Small intestine (tissue), 7 donors: ENCODE measurements around the gene AXL. TPM values are rescaled to one million over a fixed set of nuclear protein-coding genes. Genes with fewer than 3 reads are reported as not detected.

ENCODE experiments used
- DNase-seq, 2 donors: peaks; one replicate each; pipeline versions ENCODE4 v3.0.0 to v3.0.0-alpha.2; 2013
- FAIRE-seq: peaks from 2 replicates; lab custom pipeline; 2012; peaks lifted over from hg19 to GRCh38; lab: Jason Lieb, UNC
- H3K27ac ChIP-seq, 3 donors: one replicate each; pipeline ENCODE4 v1.5.1; 2013; ENCODE audit warnings: low read length in 2 of 3, mild to moderate bottlenecking in 2 of 3, control low read depth in 1 of 3, inconsistent platforms in 1 of 3, low read depth in 1 of 3, moderate library complexity in 1 of 3
- H3K27me3 ChIP-seq, 3 donors: one replicate each; pipeline ENCODE4 v1.6.1; 2013; ENCODE audit warnings: low read length in 3 of 3, inconsistent platforms in 1 of 3; ENCODE audit not compliant: control insufficient read depth in 3 of 3, insufficient read depth in 3 of 3
- H3K36me3 ChIP-seq, 3 donors: one replicate each; pipeline ENCODE4 v1.6.1; 2013; ENCODE audit warnings: low read length in 3 of 3, inconsistent platforms in 1 of 3, low read depth in 1 of 3, mild to moderate bottlenecking in 1 of 3, moderate library complexity in 1 of 3; ENCODE audit not compliant: control insufficient read depth in 3 of 3, insufficient read depth in 2 of 3
- H3K4me1 ChIP-seq, 3 donors: one replicate each; pipeline ENCODE4 v1.6.1; 2013; ENCODE audit warnings: low read length in 2 of 3, inconsistent platforms in 1 of 3, low read depth in 1 of 3, mild to moderate bottlenecking in 1 of 3, moderate library complexity in 1 of 3; ENCODE audit not compliant: control insufficient read depth in 3 of 3, insufficient read depth in 2 of 3
- H3K4me3 ChIP-seq, 3 donors: one replicate each; pipeline ENCODE4 v1.5.1; 2013; ENCODE audit warnings: low read length in 3 of 3, control low read depth in 1 of 3, inconsistent platforms in 1 of 3, low read depth in 1 of 3, mild to moderate bottlenecking in 1 of 3, moderate library complexity in 1 of 3
- H3K9me3 ChIP-seq, 2 donors: one replicate each; pipeline ENCODE4 v1.6.1; 2013; ENCODE audit warnings: low read depth in 1 of 2, low read length in 1 of 2; ENCODE audit not compliant: control insufficient read depth in 2 of 2, insufficient read depth in 1 of 2
- WGBS, 3 donors: extraction: QIAGEN DNeasy Blood & Tissue Kit; methylation state at CpG; one replicate each; pipeline ENCODE4 v1.1.7; 2013; 5-methylcytosine and 5-hydroxymethylcytosine counted together
- polyA plus RNA-seq, 4 donors: library from polyadenylated mRNA; stranded (reverse) in 3 of 4; unstranded in 1 of 4; fragments of 200-250 nt in 3 of 4; fragments of 120-200 nt in 1 of 4; gene quantifications; one replicate each; pipeline versions ENCODE4 v1.2.1 to v1.2.3, GENCODE V29; 2013
- donor health status: healthy with polysubstance abuse.
- donor health status: control.
- donor health status: control.
- donor health status: Bipolar disorder and iron deficiency.
- donor health status: healthy.

Gene AXL
- polyA plus RNA-seq, 4 donors: 0.67 to 13.4 (median 7.1) TPM

- H3K4me3 ChIP-seq: peak overlapping the region; percentile 88 to 98 (median 96)
- peaks cover 7 to 19% (median 8%) of the 10 kb centered on the region in 3 donors for H3K36me3 ChIP-seq
- 0 to 1% (median 1%) methylated on average over 45 to 75 of the region's 75 CpGs for WGBS, 3 donors
- H3K9me3 ChIP-seq: no peaks in the 10 kb centered on the region
- H3K27ac ChIP-seq: peak overlapping the region; percentile 96 to 99 (median 99)
- FAIRE-seq (no peak), DNase-seq (peak; percentile 44 to 76)
- peaks cover 0 to 14% (median 5%) of the 10 kb centered on the region in 3 donors for H3K4me1 ChIP-seq
- no peaks in the 10 kb centered on the region for H3K27me3 ChIP-seq
Observed at GRCh38 chr19:41264581-41265394, 45.8 kb downstream of the AXL start.

DNA sequence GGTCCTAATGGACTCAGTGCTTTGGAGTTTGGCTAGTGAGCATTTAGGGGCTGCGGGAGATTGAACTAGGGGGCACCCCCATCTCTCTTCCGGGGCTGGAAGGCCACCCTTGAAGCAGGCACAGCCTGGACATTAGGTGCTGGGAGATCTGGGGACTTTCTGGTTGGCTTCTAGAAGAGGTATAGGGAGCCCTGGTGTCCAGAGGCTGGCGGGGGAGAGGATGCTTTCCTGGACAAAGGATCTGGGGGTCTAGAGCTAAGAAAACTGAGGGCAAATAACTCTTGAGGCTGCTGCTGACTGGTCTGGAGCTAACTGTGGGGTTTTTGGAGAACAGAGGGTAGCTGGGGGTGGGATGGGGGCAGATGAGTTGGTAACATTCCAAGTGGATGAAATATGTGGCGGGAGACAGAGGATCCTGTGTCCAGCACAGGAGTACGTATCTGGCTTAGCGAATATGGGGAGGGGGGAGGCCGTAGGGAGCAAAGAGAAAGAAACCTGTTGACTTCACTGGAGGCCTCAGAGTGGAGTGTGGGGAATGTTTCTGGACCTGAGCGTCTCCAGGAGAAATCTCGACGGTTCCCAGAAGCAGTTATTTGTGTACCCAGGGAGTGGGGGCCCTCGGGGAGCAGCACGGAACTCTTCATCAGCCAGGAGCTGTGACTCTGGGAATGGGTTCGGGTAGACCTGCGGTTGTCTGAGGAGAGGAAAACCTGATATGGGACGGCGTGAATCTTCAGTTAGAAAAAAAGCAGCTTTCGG lies 46.6 kb downstream of the AXL start:
- peaks cover 0 to 14% (median 5%) of the 10 kb centered on the region in 3 donors for H3K4me1 ChIP-seq
- H3K27me3 ChIP-seq: no peaks in the 10 kb centered on the region
- WGBS, 3 donors: 3 to 10% (median 4%) methylated on average over 17 of the region's 17 CpGs
- peaks cover 8 to 24% (median 10%) of the 10 kb centered on the region in 3 donors for H3K36me3 ChIP-seq
- no peaks in the 10 kb centered on the region for H3K9me3 ChIP-seq
- DNase-seq (peak; percentile 34 to 65), FAIRE-seq (no peak)
- H3K27ac ChIP-seq: peak overlapping the region; percentile 96 to 99 (median 99)
- H3K4me3 ChIP-seq: peak overlapping the region; percentile 88 to 98 (median 96)

GRCh38 chr19:41269055-41269454 lies 50.0 kb downstream of the AXL start:
- Histone ChIP-seq H3K27ac (no peak overlapping the region), H3K4me3 (no peak overlapping the region), H3K27me3 (no peaks in the 10 kb centered on the region), H3K4me1 (peaks cover 0 to 14% (median 5%) of the 10 kb centered on the region in 3 donors), H3K9me3 (no peaks in the 10 kb centered on the region), H3K36me3 (peaks cover 29 to 58% (median 35%) of the 10 kb centered on the region in 3 donors)
- 93 to 95% (median 95%) methylated on average over 2 of the region's 2 CpGs for WGBS, 3 donors
- DNase-seq (no peak), FAIRE-seq (no peak)

GRCh38 chr19:41269571-41269970 lies 50.5 kb downstream of the AXL start:
- H3K27ac ChIP-seq: no peak overlapping the region
- no peaks in the 10 kb centered on the region for H3K9me3 ChIP-seq
- H3K27me3 ChIP-seq: no peaks in the 10 kb centered on the region
- DNase-seq (no peak), FAIRE-seq (no peak)
- H3K4me1 ChIP-seq: peaks cover 0 to 14% (median 5%) of the 10 kb centered on the region in 3 donors
- 94 to 98% (median 96%) methylated on average over 5 of the region's 5 CpGs for WGBS, 3 donors
- H3K36me3 ChIP-seq: peaks cover 34 to 62% (median 40%) of the 10 kb centered on the region in 3 donors
- H3K4me3 ChIP-seq: no peak overlapping the region

- Histone ChIP-seq H3K27me3 (no peaks in the 10 kb centered on the region), H3K4me3 (no peak overlapping the region), H3K27ac (no peak overlapping the region), H3K9me3 (no peaks in the 10 kb centered on the region), H3K4me1 (no peaks in the 10 kb centered on the region), H3K36me3 (peaks cover 45 to 88% (median 58%) of the 10 kb centered on the region in 3 donors)
- no peak for DNase-seq
- FAIRE-seq: no peak
- WGBS, 3 donors: 89 to 91% (median 89%) methylated on average over 6 of the region's 6 CpGs
Observed at GRCh38 chr19:41273076-41273475, 54.1 kb downstream of the AXL start.

DNA sequence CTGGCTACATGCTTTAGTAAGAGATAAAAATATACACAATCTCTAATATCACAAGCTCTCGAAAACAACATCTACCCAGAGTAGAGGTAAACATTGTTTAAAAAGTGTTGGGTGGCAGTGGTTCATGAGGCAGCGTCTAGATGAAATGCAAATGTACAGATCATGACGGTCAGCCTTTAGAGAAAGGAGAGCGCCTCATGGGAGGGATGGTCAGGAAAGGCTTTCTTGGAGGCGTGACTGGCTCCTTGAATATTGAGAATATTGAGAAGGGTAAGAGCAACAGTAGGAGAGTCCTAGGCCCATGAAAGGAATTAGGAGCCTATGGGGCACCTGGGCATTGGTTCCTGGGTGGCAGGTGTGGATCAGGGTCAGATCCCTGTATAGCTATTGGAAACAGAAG lies 55.8 kb downstream of the AXL start:
- Histone ChIP-seq H3K27me3 (no peaks in the 10 kb centered on the region), H3K4me3 (no peak overlapping the region), H3K9me3 (no peaks in the 10 kb centered on the region), H3K4me1 (no peaks in the 10 kb centered on the region), H3K27ac (no peak overlapping the region), H3K36me3 (peaks cover 46 to 85% (median 59%) of the 10 kb centered on the region in 3 donors)
- DNase-seq (no peak), FAIRE-seq (no peak)
- WGBS, 3 donors: 93 to 94% (median 93%) methylated on average over 5 of the region's 5 CpGs

DNA sequence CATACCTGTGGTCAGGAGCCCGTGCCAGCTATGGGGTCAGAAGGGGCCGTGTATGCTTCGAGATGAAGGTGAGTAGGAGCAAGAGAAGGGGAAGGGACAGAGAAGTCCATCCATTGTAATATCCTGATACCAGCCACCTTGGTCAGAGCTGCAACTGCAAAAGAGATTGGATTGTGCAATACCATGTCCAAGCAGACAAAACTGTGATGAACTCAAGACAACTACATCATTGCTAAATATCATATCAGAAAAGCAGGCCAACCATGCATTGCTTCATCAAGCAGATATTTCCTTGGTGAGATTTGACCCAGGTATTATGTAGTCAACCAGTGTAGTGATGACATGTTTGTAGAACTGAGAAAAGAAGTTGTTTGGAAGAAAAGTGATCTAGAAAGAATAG lies 57.2 kb downstream of the AXL start:
- Histone ChIP-seq H3K36me3 (peaks cover 50 to 82% (median 61%) of the 10 kb centered on the region in 3 donors), H3K9me3 (no peaks in the 10 kb centered on the region), H3K27ac (no peak overlapping the region), H3K4me3 (no peak overlapping the region), H3K27me3 (no peaks in the 10 kb centered on the region), H3K4me1 (no peaks in the 10 kb centered on the region)
- WGBS, 3 donors: 72 to 88% (median 80%) methylated on average over 3 of the region's 3 CpGs
- FAIRE-seq (no peak), DNase-seq (no peak)

DNA sequence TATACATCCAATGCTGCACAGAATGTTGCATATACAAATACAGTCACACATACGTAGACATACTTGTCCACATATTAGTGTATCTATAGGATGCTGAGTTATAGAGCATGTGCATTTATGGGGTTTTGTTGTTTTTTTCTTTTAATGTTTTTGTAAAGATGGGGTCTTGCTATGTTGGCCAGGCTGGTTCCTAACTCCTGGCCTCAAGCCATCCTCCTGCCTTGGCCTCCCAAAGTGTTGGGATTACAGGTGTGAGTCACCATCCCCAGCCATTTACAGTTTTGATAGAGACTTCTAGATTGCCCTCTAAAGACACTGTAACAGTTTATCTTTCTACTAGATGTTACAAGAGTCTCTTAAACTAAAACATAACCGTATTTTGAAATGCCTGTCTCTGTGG lies 59.5 kb downstream of the AXL start:
- H3K9me3 ChIP-seq: no peaks in the 10 kb centered on the region
- H3K36me3 ChIP-seq: peaks cover 43 to 77% (median 49%) of the 10 kb centered on the region in 3 donors
- no peak for DNase-seq
- no peak for FAIRE-seq
- H3K4me3 ChIP-seq: no peak overlapping the region
- no peak overlapping the region for H3K27ac ChIP-seq
- no peaks in the 10 kb centered on the region for H3K27me3 ChIP-seq
- WGBS, 3 donors: 91 to 96% (median 96%) methylated on average over 2 of the region's 2 CpGs
- no peaks in the 10 kb centered on the region for H3K4me1 ChIP-seq
